HG02981 (cell line): ENCODE measurements around the gene GPR157.
"Not testable (repeated sequence)": the region's sequence is repeated elsewhere in the genome, so short reads cannot be mapped to it uniquely, and the experiment has no call there.

Experiments used
- ATAC-seq: cut with Tn5 transposase; IDR thresholded peaks from one replicate; pipeline ENCODE4 v1.9.1; 2021; ENCODE audit warnings: mild to moderate bottlenecking, moderate library complexity; ENCODE audit not compliant: unreplicated experiment

GPR157 gene, protein sequence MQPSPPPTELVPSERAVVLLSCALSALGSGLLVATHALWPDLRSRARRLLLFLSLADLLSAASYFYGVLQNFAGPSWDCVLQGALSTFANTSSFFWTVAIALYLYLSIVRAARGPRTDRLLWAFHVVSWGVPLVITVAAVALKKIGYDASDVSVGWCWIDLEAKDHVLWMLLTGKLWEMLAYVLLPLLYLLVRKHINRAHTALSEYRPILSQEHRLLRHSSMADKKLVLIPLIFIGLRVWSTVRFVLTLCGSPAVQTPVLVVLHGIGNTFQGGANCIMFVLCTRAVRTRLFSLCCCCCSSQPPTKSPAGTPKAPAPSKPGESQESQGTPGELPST

GRCh38 chr1:9128520-9129265 lies at the start of gene GPR157:
TSS of gene GPR157 (minus strand) at chr1:9129102. CDS start at chr1:9129027, 75 bp downstream.
- peak; percentile 71 for ATAC-seq

DNA sequence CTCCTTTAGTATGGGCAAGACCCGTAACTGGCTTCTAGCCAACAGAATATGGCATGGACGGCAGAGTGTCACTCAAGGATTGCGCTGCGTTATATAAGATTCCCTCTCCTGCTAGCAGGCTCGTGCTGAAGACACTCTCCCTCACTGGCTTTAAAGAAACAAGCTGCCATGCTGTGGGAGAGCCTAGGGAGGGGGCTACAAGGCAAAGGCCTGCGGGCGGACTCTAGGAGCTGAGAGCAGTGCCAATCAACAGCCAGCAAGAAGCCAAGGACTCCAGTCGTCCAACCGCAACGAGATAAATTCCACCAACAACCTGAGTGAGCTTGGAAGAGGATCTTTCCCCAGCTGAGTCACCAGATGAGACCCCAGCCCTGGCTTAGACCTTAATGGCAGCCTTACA lies 45.9 kb upstream of the GPR157 start:
- no peak for ATAC-seq

- no peak for ATAC-seq
Measured at GRCh38 chr1:9174243-9174642, 45.3 kb upstream of the GPR157 start.

DNA sequence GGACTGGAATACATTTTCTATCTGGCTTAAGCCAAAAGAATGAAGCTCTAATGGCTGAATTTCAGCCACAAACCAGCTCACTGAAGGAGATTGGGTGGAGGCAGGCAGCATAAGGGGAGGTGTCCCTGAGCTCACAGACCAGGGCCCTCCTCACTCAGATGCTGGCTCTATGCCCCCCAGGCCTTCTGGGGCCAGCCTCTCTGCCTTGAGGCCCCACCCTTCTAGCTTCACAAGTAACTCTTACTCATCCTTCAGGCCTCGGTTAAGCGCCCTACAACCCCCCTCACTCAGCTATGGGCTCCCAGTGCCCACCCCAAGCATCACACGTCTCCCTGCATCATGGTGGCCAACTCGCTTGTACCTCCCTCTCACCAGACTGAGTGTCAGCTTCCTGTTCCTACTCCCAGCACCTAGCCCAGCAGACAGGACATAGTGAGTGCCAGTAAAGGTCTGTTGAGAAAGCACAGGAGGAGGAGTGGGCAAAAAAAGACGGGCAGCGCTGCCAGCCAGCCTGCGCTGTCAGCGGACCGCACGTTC lies 40.8 kb upstream of the GPR157 start:
- no peak for ATAC-seq

- ATAC-seq: no peak
Measured at GRCh38 chr1:9167638-9168037, 38.7 kb upstream of the GPR157 start.

DNA sequence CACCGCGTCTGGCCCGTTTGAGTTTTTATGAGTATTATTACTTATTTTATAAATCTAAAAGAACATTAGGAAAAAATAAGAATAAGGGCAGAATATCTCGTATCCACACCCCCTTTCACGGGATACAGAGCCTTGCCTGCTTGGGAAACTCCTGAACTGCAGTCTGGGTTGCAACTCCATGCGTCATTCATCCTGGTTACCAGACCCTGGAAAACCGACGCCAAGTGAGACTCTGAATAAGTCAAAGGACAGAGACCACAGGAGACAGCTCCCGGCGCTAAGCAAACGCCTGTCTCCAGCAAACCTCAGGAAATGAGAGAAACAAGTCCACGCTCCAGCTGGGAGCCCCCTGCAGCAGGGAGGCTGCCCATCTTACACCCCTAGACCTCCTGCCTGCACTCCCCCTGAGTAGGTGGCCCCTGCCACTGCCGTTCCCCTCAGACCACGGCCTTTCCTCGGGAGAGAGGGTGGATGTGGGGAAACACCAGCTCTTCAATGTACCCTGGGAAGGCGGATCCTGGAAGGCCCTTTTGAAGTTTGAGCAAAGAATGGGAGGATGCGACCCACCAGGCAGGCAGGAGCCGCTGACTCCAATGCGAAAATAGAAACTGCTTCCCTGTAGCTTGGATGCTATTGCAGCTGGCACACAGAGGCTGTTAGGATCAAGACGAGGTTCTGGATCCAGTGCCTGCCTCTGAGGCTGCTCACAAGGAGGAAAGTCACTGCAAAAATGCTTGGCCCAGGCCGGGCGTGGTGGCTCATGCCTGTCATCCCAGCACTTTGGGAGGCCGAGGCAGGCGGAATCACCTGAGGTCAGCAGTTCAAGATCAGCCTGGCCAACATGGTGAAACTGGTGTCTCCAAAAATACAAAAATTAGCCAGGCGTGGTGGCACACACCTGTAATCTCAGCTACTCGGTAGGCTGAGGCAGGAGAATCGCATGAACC lies 37.7 kb upstream of the GPR157 start:
- no peak for ATAC-seq

DNA sequence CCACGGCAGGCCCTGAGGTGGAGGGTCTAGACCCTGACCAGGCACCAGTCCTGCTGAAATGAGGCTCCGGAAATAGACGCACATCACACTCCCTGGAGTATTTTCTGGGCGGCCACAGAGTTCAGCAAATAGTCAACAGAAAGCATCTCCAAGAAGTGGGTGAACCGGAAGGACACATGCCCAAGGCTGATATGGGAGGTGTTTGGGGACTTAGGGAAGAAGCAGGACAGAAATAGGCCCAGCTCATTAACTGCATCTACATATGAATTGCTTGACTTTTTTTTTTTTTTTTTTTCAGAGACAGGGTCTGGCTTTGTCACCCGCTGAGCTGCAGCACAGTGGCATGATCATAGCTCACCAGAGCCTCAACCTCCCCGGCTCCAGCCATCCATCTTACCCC lies 36.5 kb upstream of the GPR157 start:
- no peak for ATAC-seq

DNA sequence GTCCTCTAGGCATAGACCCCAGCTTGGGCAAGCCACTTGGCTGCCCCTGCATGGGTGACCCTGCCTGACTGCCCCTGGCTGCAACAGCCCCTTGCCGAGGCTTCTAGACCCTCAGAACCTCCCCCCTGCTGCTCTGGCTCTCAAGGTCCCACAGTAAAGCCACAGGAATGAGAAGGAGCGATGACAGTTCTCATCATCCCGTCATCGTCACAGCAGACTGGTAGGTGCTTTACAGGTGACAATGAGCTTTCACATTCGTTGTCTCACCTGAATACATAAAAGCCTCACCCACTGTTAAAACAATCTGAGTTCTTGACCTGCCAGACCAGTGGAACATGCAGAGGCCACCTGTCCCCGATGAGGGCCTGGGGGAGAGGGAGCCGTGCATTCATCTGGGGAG lies 36.0 kb upstream of the GPR157 start:
- ATAC-seq: no peak

GRCh38 chr1:9164532-9164900 lies 35.6 kb upstream of the GPR157 start:
- ATAC-seq: no peak

GRCh38 chr1:9161963-9162362 lies 33.1 kb upstream of the GPR157 start:
- ATAC-seq: no peak

- ATAC-seq: no peak
Measured at GRCh38 chr1:9161342-9161741, 32.4 kb upstream of the GPR157 start.

GRCh38 chr1:9160079-9160717 lies 31.3 kb upstream of the GPR157 start:
- no peak for ATAC-seq

DNA sequence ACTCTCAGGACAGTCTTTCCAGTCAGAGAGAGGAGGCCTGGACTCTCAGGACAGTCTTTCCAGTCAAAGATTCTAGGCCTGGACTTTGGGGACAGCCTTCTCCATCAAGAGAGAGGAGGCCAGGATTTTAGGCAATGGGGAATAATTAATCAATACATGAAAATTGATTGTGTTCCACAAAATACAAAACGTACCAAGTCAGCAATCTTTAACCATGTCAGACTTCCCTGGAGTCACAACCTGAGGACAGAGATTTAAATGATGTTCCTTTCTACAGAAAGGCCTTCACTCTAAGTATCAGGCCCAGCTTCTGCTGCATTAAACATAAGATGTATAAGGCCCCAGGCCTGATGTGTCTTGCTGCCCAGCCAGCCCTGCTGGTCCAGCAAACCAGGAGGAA lies 27.0 kb upstream of the GPR157 start:
- no peak for ATAC-seq

DNA sequence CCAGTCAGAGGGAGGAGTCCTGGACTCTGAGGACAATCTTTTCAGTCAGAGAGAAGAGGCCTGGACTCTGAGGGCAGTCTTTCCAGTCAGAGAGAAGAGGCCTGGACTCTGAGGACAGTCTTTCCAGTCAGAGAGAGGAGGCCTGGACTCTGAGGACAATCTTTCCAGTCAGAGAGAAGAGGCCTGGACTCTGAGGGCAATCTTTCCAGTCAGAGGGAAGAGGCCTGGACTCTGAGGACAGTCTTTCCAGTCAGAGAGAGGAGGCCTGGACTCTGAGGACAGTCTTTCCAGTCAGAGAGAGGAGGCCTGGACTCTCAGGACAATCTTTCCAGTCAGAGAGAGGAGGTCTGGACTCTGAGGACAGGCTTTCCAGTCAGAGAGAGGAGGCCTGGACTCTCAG lies 26.5 kb upstream of the GPR157 start:
- not testable (repeated sequence) for ATAC-seq

DNA sequence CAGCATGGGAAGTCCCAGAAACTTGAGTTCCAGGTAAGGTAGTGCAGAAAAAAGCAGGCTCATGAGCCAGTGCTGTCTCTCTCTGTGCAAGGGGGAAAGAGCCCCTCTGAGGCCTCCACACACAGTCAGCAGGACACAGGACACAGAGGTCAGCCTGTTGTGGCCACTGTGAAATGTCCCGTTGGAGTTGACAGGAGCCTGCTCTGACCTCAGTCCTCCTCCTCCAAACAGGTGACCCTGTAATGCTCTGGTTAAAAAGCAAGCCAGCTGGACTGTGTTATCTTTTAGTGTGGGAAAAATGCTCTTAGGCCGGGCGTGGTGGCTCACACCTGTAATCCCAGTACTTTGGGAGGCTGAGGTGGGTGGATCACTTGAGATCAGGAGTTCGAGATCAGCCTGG lies 24.2 kb upstream of the GPR157 start:
- ATAC-seq: no peak

DNA sequence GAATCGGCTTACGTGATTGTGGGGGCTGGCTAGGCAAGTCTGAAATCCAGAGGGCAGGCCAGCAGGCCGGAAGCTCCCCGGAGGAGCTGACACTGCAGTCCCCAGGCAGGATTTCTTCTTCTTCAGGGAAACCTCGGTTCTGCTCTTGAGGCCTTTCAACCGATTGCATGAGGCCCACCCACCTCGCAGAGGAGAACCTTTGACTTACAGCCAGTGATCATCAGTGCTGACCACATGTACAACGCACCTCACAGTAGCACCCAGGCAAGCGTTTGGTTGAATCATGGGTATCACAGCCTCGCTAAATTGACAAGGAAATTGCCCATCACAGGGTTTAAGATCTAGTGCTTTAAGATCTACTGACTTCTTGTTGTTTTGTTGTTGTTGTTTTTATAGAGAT lies 23.6 kb upstream of the GPR157 start:
- no peak for ATAC-seq

DNA sequence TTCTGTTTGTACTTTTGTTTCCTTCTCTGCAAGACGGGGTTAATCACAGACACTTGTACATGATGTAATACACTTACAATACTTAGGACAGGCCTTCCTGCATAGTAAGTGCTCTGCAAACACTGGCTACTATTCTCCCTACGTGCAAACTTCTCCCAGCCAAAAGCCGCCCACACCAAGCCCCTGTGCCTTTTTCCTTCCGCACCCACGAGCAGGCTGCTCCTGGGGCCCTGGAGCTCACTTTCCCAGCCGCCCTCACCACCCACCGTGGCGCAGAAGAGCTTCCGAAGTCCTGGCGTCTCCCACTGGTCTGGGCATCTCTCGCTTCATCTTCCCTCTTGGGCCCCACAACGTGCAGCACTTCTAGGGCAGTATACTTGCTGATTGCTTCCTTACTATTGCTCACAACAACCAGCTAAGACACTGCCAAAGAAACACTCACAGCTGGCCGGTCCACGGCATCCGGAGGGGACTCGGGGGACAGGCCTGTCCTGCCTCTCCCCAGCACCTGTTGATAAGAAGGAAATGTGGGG lies 22.5 kb upstream of the GPR157 start:
- no peak for ATAC-seq

GRCh38 chr1:9150582-9151327 lies 21.9 kb upstream of the GPR157 start:
- ATAC-seq: no peak

- ATAC-seq: no peak
Measured at GRCh38 chr1:9149837-9150581, 21.1 kb upstream of the GPR157 start.
